Activated CD8-positive, alpha-beta memory T cell treated with anti-CD3 and anti-CD28 coated beads for 36 hours (primary cell): Measurements from ENCODE around the gene OPRM1. TPM values are rescaled to one million over a fixed set of nuclear protein-coding genes. Genes with fewer than 3 reads are reported as not detected.
"Not testable (repeated sequence)": the region's sequence is repeated elsewhere in the genome, so short reads cannot be mapped to it uniquely, and the experiment has no call there.

ENCODE experiments used
- CTCF ChIA-PET: fragments of 350-600 bp; sonication (Branson Sonifier 250); formaldehyde crosslinking; loops from one replicate; lab custom pipeline; 2021; ENCODE audit warnings: antibody characterized with exemption; lab: Charles Lee
- POLR2A ChIA-PET: fragments of 350-600 bp; sonication (Branson Sonifier 250); formaldehyde crosslinking; loops from one replicate; lab custom pipeline; 2021; ENCODE audit warnings: antibody characterized with exemption; lab: Charles Lee
- total RNA-seq, 2 experiments: library from RNA; stranded (reverse); gene quantifications; one replicate each; pipeline ENCODE4 v1.2.3, GENCODE V29; 2021

The OPRM1 gene
- total RNA-seq, 2 experiments from 2014 or later = not detected

DNA sequence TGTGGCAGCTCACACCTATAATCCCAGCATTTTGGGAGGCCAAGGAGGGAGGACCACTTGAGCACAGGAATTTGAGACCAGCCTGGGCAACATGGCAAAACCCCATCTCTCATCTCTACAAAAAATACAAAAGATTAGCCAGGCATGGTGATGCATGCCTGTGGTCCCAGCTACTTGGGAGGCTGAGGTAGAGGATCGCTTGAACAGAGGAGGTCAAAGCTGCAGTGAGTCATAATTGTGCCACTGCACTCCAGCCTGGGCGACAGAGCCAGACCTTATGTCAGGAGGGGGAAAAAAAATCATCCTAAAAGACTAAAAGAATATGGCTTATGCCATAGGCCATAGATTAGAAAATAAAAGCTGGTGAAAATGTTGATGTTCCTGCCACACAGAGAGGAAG lies 39.6 kb downstream of the OPRM1 start:
- POLR2A ChIA-PET, CTCF ChIA-PET: not testable (repeated sequence)

DNA sequence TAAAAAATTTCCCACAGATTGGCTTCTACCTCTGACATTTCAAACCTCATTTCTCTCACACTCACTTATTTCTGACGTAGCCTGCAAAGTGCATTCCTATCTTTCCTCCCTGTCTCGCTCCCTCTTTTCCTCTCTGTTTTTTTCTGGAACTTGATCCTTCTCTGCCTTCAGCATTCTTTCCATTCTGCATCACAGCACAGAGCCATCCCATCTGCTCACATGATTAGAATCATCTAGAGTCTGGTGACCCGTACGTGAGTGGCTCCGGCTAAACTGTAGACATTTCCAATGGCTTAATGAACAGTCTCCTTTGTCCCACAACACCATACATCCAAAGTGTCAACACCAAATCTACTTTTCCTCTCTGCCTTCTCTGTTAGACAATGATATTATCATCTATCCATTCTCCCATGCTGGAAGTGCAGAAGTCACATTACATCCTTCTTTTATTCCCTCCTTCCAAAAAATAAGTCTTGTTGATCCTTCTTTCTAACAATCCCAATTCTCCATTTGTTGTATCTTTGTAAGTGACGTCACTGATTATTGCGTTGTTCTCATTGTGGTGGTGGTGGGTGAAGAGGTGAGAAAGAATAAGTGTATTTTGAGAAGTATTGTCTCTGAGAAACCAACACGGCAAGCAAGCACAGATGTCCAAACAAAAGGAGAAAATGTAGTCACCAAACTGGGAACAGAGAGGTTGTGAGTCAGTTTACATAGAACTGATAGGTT lies 41.6 kb downstream of the OPRM1 start:
- CTCF ChIA-PET = no interaction called here
- POLR2A ChIA-PET = no interaction called here

GRCh38 chr6:154086510-154086909 lies 47.5 kb downstream of the OPRM1 start:
- ChIA-PET CTCF (no interaction called here), POLR2A (no interaction called here)

DNA sequence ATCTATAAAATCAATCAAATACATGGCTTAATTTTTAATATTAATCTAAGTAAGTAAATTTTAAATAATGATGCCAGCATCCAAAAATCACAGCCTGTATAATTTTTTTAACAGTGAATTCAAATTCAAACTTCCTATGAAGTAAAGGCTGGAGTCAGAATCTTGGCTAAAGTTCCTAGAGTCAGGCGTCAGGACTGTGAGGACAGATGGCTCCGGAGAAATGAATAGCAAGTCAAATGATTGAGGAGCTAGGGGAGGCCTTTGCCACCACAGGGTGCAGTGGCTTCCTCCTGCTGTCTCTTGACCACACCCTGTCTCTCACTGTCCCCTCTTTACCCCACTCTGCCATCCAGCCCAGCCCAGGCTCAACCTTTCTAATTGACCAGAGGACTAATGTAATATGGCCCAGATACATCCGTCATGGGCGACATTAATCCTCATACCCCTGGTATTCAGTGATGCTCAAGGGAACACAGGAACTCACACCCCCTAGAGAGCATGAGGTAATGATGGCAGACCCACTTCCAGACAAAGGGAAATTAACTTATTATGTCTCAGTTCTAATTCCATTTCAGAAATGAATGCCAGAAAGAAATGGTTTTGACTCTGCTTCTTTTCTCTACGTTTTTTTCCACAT lies 53.4 kb downstream of the OPRM1 start:
- CTCF ChIA-PET = no interaction called here
- POLR2A ChIA-PET = no interaction called here

GRCh38 chr6:154093231-154094044 lies 54.4 kb downstream of the OPRM1 start:
- ChIA-PET CTCF (no interaction called here), POLR2A (no interaction called here)

- ChIA-PET CTCF (no interaction called here), POLR2A (no interaction called here)
These were observed 56.5 kb downstream of the OPRM1 start for GRCh38 chr6:154095571-154095970.

- POLR2A ChIA-PET = no interaction called here
These were observed 57.3 kb downstream of the OPRM1 start for GRCh38 chr6:154096316-154096715.

GRCh38 chr6:154096834-154097233 lies 57.8 kb downstream of the OPRM1 start:
- ChIA-PET POLR2A (no interaction called here), CTCF (no interaction called here)

More at GRCh38 chr6:154096316-154096715, 57.3 kb downstream of the OPRM1 start:
- CTCF ChIA-PET = no interaction called here

DNA sequence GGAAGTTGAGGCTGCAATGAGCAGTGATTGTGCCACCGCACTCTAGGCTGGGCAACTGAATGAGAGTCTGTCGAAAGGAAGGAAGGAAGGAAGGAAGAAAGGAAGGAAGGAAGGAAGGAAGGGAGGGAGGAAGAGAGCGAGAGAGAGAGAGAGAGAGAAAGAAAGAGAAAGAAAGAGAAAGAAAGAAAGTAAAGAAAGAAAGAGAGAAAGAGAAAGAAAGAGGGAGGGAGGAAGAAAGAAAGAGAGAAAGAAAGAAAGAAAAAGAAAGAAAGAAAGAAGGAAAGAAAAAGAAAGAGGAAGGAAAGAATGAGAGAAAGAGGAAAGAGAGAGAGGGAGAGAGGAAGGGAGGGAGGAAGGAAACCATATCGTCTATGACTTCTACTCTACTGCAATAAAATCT lies 60.2 kb downstream of the OPRM1 start:
- POLR2A ChIA-PET = no interaction called here
- CTCF ChIA-PET = no interaction called here

DNA sequence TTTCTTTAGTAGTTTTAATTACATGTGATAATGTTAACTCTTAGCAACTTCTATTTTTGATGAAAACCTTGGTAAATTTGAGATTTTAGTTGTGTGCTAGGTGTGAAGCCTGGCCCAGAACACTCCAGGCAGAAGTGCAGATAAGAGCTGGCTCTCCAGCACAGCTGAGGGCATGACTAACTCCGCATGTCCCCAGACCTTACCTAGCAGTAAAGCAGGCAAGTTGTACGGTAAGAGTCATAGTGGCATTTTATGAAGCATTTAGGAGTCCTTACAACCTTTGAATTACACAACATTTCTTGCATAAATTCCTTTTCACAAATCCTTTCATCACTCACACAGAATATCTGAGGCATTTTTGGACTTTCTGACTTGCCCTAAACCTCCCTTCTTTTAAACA lies 67.2 kb downstream of the OPRM1 start:
- ChIA-PET POLR2A (no interaction called here), CTCF (no interaction called here)

GRCh38 chr6:154111025-154111424 lies 72.0 kb downstream of the OPRM1 start:
- ChIA-PET CTCF (no interaction called here), POLR2A (no interaction called here)

DNA sequence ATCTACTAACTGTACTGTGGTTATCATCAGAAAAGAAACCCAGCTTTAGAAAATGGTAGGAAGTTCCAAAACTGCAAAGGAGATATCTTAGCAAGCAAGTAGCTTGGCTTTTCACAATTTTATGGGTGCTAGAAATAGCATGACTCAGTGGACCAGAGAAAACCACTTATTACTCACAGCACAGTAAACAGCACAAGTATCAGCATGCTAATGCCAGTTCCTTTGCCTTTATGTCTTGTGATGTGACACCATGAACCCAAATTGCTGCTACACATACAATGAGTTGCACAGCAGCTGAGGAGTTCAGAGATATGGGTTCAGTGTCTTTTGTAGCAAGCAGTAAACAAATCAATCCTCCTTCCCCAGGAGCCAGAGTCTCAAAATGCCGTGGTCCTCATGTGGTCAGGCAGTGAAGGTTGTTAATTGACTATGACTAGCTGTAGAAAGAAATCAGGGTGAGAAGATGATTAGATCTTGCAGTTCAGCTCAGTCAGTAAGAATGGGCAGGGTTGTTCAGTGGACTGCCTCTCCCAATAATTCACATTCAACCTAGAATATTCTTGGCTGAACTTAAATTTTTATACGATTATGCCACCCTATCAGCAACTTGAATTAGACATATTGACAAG lies 73.3 kb downstream of the OPRM1 start:
- CTCF ChIA-PET = interaction anchor here (0.6 kb wide), 1 partner anchor 10 kb away, joined by 5 read pairs; no protein-coding TSS in a partner anchor
- POLR2A ChIA-PET = no interaction called here

GRCh38 chr6:154113392-154113791 lies 74.4 kb downstream of the OPRM1 start:
- ChIA-PET POLR2A (no interaction called here), CTCF (no interaction called here)

GRCh38 chr6:154117485-154117884 lies 78.4 kb downstream of the OPRM1 start:
- ChIA-PET CTCF (no interaction called here), POLR2A (no interaction called here)

- POLR2A ChIA-PET = no interaction called here
- CTCF ChIA-PET = no interaction called here
These were observed 83.3 kb downstream of the OPRM1 start for GRCh38 chr6:154122195-154122925.

- ChIA-PET POLR2A (no interaction called here), CTCF (no interaction called here)
These were observed 84.3 kb downstream of the OPRM1 start for GRCh38 chr6:154123155-154123956.

- CTCF ChIA-PET = no interaction called here
- POLR2A ChIA-PET = no interaction called here
These were observed 86.4 kb downstream of the OPRM1 start for GRCh38 chr6:154125421-154125820.

DNA sequence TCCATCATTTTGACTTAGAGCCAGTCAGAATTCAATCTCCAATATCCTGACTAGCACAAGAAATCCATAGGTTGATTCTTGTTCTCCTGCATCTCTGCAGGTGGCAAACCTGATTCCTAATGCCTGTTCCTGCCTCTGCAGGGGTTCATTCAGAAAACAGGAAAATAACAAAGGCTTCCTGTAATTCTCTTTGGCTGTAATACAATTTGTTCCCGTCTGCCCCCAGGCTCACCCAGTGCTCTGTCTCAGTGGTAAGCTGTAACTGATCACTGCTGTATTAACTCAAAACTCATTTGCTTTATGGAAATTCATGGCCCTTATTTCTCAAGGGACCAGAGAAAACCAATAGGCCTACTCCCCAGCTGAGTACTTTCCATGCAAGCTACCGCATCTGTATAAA lies 88.6 kb downstream of the OPRM1 start:
- ChIA-PET POLR2A (no interaction called here), CTCF (no interaction called here)
